ENCODE results near the gene RABL2A.
"Not testable (repeated sequence)": the region's sequence is repeated elsewhere in the genome, so short reads cannot be mapped to it uniquely, and the experiment has no call there.

The RABL2A gene

GRCh38 chr2:113685471-113685870 is 58.4 kb downstream of the RABL2A start:
- no peak for DNase-seq (ENCODE audit: low read depth)

GRCh38 chr2:113686537-113686936 is 59.5 kb downstream of the RABL2A start:
- no peak for DNase-seq (ENCODE audit: low read depth)

- DNase-seq (ENCODE audit: low read depth) = not testable (repeated sequence)
Observed at GRCh38 chr2:113690871-113691270, 63.8 kb downstream of the RABL2A start.
